Measurements from ENCODE around the gene GPS1. TPM values are rescaled to one million over a fixed set of nuclear protein-coding genes. Genes with fewer than 3 reads are reported as not detected.

The GPS1 gene
- polyA plus RNA-seq, 2 donors: 61.7 to 65.8 TPM

DNA sequence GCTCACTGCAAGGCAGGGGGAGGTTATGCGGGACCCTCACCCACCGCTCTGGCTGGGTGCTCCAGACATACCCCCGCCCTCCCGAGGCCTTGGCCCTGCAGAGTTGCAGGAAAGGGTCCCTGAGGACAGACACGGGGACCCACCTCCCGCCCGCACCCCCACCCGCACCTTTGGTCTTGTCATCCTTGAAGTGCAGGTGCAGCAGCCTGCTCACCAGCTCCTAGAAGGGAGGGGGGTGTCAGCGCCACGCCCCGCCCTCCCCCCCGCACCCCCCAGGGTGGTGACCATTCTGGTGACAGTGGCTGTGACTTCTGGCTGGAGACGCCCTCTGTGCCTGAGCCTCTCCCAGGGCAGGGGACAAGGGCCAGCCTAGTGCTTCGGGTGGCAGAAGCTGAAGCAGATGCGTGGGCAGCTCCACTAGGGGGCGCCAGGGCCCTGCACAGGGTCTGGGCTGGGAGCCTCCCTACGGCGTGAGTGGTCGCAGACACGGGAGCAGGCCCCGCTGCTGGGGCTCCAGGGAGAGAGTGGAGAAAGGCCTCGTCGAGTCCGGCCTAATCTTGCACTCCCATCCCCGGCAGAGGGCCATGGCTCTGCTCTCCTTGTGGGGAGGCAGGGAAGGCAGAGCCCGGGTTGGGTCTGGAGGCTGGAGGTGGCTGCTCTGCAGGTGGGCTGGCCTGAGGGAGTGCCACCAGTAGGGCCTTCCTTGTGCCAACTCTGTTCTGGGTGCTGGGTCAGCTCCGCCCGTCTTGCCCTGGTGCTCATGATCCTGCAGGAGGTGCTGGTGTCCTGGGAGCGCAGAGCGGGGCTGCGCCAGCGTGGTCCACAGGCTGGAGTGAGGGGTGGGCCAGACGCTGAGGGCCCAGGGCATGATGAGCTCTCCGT lies 31.8 kb upstream of the GPS1 start:
- no peaks in the 10 kb centered on the region for H3K36me3 ChIP-seq (ENCODE audit: control insufficient read depth in 2 of 2, insufficient read depth in 2 of 2, low read length in 1 of 2)

DNA sequence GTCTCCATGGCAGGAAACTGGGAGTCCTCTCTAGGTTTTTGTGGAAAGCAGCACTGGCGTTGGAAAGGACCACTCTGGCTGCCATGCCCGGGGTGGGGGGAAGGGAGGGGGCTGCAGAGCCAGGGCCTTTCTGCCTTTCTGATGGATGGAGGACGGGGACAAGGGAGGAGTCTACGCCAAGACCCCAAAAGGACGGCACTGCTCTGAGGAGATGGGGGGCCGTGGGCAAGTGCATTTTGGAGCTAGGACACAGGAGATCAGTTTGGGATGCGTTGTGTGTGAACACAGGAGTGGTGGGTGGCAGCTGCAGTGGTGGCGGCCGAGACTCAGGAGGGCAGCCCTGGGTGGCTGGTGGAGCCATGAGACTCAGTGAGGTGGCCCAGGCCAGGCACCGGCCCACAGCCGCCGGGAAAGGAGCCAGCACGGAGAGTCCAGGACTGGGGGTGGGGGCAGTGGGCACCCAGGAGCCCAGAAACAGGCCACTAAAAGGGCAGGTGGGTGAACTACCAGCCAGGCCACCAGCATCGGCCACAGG lies 31.1 kb upstream of the GPS1 start:
- H3K36me3 ChIP-seq (ENCODE audit: control insufficient read depth in 2 of 2, insufficient read depth in 2 of 2, low read length in 1 of 2): peaks cover 0 to under 1% of the 10 kb centered on the region in 2 donors
- no peaks in the 10 kb centered on the region for H3K27me3 ChIP-seq (ENCODE audit: control insufficient read depth in 1 of 2, insufficient read depth in 2 of 2, low read length in 2 of 2)
- H3K4me1 ChIP-seq (ENCODE audit: control insufficient read depth in 2 of 2, insufficient read depth in 2 of 2, low read length in 1 of 2): peaks cover 2 to 23% of the 10 kb centered on the region in 2 donors
- H3K27ac ChIP-seq (ENCODE audit: low read depth in 2 of 2, low read length in 1 of 2): no peak overlapping the region
- no peak overlapping the region for H3K4me3 ChIP-seq (ENCODE audit: low read depth in 1 of 2, low read length in 2 of 2)
- H3K9me3 ChIP-seq (ENCODE audit: control insufficient read depth in 2 of 2, insufficient read depth in 1 of 2, low read depth in 1 of 2, low read length in 1 of 2): no peaks in the 10 kb centered on the region
- WGBS, 2 donors: 74 to 77% methylated on average over 14 of the region's 14 CpGs

More for the DNA sequence above, 31.8 kb upstream of the GPS1 start:
- Histone ChIP-seq H3K4me3 (ENCODE audit: low read depth in 1 of 2, low read length in 2 of 2) (no peak overlapping the region), H3K4me1 (ENCODE audit: control insufficient read depth in 2 of 2, insufficient read depth in 2 of 2, low read length in 1 of 2) (peaks cover 2 to 24% of the 10 kb centered on the region in 2 donors), H3K9me3 (ENCODE audit: control insufficient read depth in 2 of 2, insufficient read depth in 1 of 2, low read depth in 1 of 2, low read length in 1 of 2) (no peaks in the 10 kb centered on the region), H3K27me3 (ENCODE audit: control insufficient read depth in 1 of 2, insufficient read depth in 2 of 2, low read length in 2 of 2) (no peaks in the 10 kb centered on the region), H3K27ac (ENCODE audit: low read depth in 2 of 2, low read length in 1 of 2) (no peak overlapping the region)
- 60 to 65% methylated on average over 32 to 34 of the region's 34 CpGs for WGBS, 2 donors

DNA sequence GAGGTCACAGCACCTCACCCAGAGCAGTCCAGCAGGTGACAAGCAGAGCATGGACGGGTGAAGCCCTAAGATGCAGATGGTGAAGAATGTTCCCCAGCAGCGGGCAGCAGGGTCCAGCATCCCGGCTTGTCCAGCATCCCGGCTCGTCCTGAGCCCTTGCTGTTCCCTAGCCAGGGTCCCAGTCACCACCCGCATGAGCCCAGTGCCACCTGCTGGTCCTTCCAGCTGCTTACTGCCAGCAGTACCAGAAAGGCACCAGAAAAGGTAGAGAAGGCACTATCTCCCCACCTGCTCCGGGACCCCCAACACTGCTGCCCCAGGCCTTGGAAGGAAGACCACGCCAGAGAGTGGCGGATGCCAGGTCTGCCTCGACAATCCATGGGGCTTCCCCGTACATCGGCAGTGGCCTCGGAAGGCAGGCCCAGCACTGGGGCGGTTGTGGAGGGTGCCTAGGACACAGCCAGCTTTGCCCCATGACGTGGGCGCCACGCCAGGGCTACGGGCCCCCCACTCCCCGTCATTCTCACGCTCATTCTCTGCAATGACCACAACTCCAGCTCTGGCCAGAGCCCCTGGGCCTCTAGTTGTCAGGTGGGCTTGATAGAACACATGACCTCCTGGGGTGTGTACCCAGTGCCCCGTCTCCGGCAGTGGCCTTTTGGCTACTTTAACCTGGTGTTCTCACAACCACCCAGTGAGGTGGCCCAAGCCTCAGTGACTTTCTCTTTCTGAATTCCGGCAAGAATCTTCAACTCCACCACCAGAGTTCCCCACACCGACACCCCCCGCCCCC lies 30.4 kb upstream of the GPS1 start:
- WGBS, 2 donors: 23 to 26% methylated on average over 24 to 25 of the region's 25 CpGs
- Histone ChIP-seq H3K36me3 (ENCODE audit: control insufficient read depth in 2 of 2, insufficient read depth in 2 of 2, low read length in 1 of 2) (peaks cover 0 to 5% of the 10 kb centered on the region in 2 donors), H3K9me3 (ENCODE audit: control insufficient read depth in 2 of 2, insufficient read depth in 1 of 2, low read depth in 1 of 2, low read length in 1 of 2) (no peaks in the 10 kb centered on the region), H3K4me1 (ENCODE audit: control insufficient read depth in 2 of 2, insufficient read depth in 2 of 2, low read length in 1 of 2) (peaks cover 2 to 23% of the 10 kb centered on the region in 2 donors), H3K27me3 (ENCODE audit: control insufficient read depth in 1 of 2, insufficient read depth in 2 of 2, low read length in 2 of 2) (no peaks in the 10 kb centered on the region), H3K4me3 (ENCODE audit: low read depth in 1 of 2, low read length in 2 of 2) (peak overlapping the region; percentile 82 to 93), H3K27ac (ENCODE audit: low read depth in 2 of 2, low read length in 1 of 2) (peak overlapping the region; percentile 32 to 78)

DNA sequence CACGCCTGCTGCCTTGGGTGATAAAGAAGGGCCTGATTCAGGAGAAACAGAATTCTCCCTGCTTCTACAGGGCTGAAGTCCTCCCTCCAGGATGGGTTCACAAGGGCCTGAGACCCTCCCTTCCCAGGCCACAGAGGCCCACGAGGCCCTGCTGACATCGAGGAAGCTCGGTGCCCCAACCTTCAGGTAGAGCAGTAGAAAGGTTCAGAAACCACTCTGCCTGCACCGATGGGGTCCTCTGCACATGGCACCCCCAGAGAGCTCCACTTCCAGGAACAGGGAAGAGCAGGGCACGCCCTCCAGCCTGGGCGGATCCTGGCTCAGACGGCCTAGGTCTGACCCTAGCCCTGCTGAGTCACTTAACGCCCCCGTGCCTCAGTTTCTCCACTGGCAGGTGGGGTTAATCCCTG lies 29.8 kb upstream of the GPS1 start:
- peaks cover 2 to 23% of the 10 kb centered on the region in 2 donors for H3K4me1 ChIP-seq (ENCODE audit: control insufficient read depth in 2 of 2, insufficient read depth in 2 of 2, low read length in 1 of 2)
- H3K36me3 ChIP-seq (ENCODE audit: control insufficient read depth in 2 of 2, insufficient read depth in 2 of 2, low read length in 1 of 2): peaks cover 0 to 8% of the 10 kb centered on the region in 2 donors
- H3K27ac ChIP-seq (ENCODE audit: low read depth in 2 of 2, low read length in 1 of 2): peak overlapping the region; percentile 32 to 78
- no peaks in the 10 kb centered on the region for H3K27me3 ChIP-seq (ENCODE audit: control insufficient read depth in 1 of 2, insufficient read depth in 2 of 2, low read length in 2 of 2)
- no peaks in the 10 kb centered on the region for H3K9me3 ChIP-seq (ENCODE audit: control insufficient read depth in 2 of 2, insufficient read depth in 1 of 2, low read depth in 1 of 2, low read length in 1 of 2)
- WGBS, 2 donors: 4 to 7% methylated on average over 10 of the region's 10 CpGs
- H3K4me3 ChIP-seq (ENCODE audit: low read depth in 1 of 2, low read length in 2 of 2): peak overlapping the region; percentile 82 to 93

DNA sequence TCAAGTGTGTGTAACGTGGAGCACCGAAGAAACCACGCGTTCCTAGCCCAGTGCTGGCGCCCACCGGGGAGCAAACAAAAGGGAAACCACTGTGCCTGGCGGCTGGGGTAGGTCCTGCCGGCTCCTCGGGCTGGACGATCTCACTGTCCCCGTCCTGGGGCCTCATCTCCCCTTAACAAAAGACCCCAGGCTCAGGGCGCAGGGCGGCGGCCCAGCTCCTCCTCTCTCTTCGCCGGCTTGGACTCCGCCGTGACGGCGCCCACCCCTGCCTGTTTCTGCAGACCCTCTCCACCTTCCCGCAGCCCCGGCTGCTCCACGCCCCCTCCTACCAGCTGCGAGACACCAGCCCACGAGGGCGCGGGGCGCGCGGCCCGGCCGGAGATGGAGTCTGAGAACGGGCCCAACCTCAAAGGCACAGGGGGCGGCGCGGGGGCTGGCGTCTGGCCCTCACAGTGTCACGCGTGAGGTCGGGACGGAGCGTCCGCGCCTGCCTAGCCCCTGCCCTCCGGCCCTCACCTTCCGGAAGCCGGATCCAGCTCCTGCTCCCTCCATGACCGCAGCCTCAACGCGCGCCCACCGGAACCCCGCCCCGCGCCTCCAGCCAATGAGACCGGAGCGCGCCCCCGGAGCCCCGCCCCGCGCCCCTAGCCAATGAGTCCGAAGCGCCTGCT lies 29.3 kb upstream of the GPS1 start, which contains the start of gene CENPX:
TSS of gene CENPX (minus strand) at position 569 of the 671 bp plus-strand sequence. CDS start at position 552, 17 bp downstream.
- no peaks in the 10 kb centered on the region for H3K27me3 ChIP-seq (ENCODE audit: control insufficient read depth in 1 of 2, insufficient read depth in 2 of 2, low read length in 2 of 2)
- H3K27ac ChIP-seq (ENCODE audit: low read depth in 2 of 2, low read length in 1 of 2): peak within 1 kb of the TSS; percentile 68 to 78
- H3K36me3 ChIP-seq (ENCODE audit: control insufficient read depth in 2 of 2, insufficient read depth in 2 of 2, low read length in 1 of 2): peaks cover 0 to 8% of the 10 kb centered on the region in 2 donors
- no peaks in the 10 kb centered on the region for H3K9me3 ChIP-seq (ENCODE audit: control insufficient read depth in 2 of 2, insufficient read depth in 1 of 2, low read depth in 1 of 2, low read length in 1 of 2)
- peak within 1 kb of the TSS; percentile 82 to 93 for H3K4me3 ChIP-seq (ENCODE audit: low read depth in 1 of 2, low read length in 2 of 2)
- H3K4me1 ChIP-seq (ENCODE audit: control insufficient read depth in 2 of 2, insufficient read depth in 2 of 2, low read length in 1 of 2): peaks cover 2 to 23% of the 10 kb centered on the region in 2 donors
- 1% methylated on average over 51 to 64 of the region's 64 CpGs for WGBS, 2 donors

DNA sequence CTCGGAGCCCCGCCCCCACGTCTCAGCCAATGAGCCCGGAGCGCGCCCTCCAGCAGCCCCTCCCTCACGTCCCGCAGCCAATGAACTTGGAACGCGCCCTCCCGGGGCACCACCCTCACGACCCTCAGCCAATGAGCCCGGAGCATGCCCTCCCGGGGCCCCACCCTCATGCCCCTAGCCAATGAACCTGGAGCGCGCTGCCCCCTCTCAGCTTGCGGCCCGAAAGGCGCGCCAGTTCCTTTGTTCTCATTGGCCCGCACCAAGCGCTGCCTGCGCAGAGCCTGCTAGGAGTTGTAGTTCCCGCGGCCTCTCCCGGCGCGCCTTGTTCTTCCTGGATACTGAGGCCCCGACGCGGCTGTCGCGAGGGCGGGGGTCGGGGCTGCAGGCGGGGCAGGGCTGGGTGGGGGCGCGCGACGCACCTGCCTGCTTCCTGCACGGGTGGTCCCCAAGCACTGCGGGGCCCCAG lies 28.7 kb upstream of the GPS1 start, which contains the start of gene LRRC45:
TSS of gene LRRC45 (plus strand) at position 325 of the 466 bp plus-strand sequence. CDS start 339 bp downstream, outside the sequence.
- no peaks in the 10 kb centered on the region for H3K9me3 ChIP-seq (ENCODE audit: control insufficient read depth in 2 of 2, insufficient read depth in 1 of 2, low read depth in 1 of 2, low read length in 1 of 2)
- H3K27me3 ChIP-seq (ENCODE audit: control insufficient read depth in 1 of 2, insufficient read depth in 2 of 2, low read length in 2 of 2): no peaks in the 10 kb centered on the region
- peaks cover 2 to 23% of the 10 kb centered on the region in 2 donors for H3K4me1 ChIP-seq (ENCODE audit: control insufficient read depth in 2 of 2, insufficient read depth in 2 of 2, low read length in 1 of 2)
- H3K36me3 ChIP-seq (ENCODE audit: control insufficient read depth in 2 of 2, insufficient read depth in 2 of 2, low read length in 1 of 2): peaks cover 0 to 8% of the 10 kb centered on the region in 2 donors
- peak within 1 kb of the TSS; percentile 82 to 93 for H3K4me3 ChIP-seq (ENCODE audit: low read depth in 1 of 2, low read length in 2 of 2)
- WGBS, 2 donors: 0 to 1% methylated on average over 35 to 42 of the region's 42 CpGs
- peak within 1 kb of the TSS; percentile 68 to 78 for H3K27ac ChIP-seq (ENCODE audit: low read depth in 2 of 2, low read length in 1 of 2)

DNA sequence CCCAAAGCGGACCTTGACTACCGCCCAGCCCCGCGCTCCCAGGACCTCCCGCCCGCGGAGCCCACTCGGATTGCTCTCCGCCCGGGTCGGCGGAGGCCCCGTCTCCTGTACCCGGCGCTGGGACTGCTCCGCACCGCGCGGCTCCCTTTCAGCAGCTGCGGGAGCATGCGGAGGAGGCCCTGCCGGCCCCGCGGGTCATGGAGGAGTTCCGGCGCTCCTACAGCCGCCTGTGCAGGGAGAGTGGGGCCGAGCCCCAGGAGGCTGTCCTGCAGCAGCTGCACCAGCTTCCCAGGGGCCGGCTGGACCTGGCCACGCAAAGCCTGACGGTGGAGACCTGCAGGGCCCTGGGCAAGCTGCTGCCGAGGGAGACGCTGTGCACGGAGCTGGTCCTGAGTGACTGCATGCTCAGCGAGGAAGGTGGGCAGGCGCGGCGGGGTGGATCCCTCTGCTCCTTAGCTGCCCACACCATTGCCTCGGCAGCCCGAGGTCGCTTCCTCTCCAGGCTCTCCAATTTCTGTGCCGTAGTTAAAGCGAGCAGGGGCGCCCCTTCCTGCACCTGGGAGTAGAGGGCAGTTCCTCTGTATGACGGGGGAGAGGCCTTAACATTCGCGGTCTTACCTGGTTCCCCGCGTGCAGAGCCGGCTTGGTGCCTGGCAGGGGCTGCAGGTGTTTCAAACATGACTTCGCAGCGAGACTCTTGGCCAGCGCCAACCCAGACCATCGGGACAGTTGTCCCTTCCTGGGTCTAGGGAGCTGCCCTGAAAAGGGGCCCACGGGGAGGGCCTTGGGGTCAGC lies 28.1 kb upstream of the GPS1 start:
- 5 to 7% methylated on average over 38 to 55 of the region's 55 CpGs for WGBS, 2 donors
- Histone ChIP-seq H3K36me3 (ENCODE audit: control insufficient read depth in 2 of 2, insufficient read depth in 2 of 2, low read length in 1 of 2) (peaks cover 0 to 8% of the 10 kb centered on the region in 2 donors), H3K4me1 (ENCODE audit: control insufficient read depth in 2 of 2, insufficient read depth in 2 of 2, low read length in 1 of 2) (peaks cover 2 to 23% of the 10 kb centered on the region in 2 donors), H3K9me3 (ENCODE audit: control insufficient read depth in 2 of 2, insufficient read depth in 1 of 2, low read depth in 1 of 2, low read length in 1 of 2) (no peaks in the 10 kb centered on the region), H3K27ac (ENCODE audit: low read depth in 2 of 2, low read length in 1 of 2) (no peak overlapping the region), H3K4me3 (ENCODE audit: low read depth in 1 of 2, low read length in 2 of 2) (peak overlapping the region; percentile 58 to 76), H3K27me3 (ENCODE audit: control insufficient read depth in 1 of 2, insufficient read depth in 2 of 2, low read length in 2 of 2) (no peaks in the 10 kb centered on the region)

DNA sequence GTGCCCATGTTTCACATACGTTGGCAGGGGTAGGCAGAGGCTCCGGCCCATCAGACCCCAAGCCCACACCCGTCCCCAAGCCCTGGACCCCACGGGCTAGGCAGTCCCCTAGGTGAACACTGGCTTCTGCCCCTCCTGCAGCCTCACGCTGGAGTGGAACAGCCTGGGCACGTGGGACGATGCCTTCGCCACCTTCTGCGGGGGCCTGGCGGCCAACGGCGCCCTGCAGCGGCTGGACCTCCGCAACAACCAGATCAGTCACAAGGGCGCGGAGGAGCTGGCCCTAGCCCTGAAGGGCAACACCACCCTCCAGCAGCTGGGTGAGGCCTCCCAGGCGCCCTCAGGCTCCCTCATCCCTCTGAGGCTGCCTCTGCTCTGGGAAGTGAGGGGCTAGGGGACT lies 26.8 kb upstream of the GPS1 start:
- WGBS, 2 donors: 95% methylated on average over 17 of the region's 17 CpGs
- H3K27ac ChIP-seq (ENCODE audit: low read depth in 2 of 2, low read length in 1 of 2): no peak overlapping the region
- H3K36me3 ChIP-seq (ENCODE audit: control insufficient read depth in 2 of 2, insufficient read depth in 2 of 2, low read length in 1 of 2): peaks cover 0 to 17% of the 10 kb centered on the region in 2 donors
- H3K27me3 ChIP-seq (ENCODE audit: control insufficient read depth in 1 of 2, insufficient read depth in 2 of 2, low read length in 2 of 2): no peaks in the 10 kb centered on the region
- no peaks in the 10 kb centered on the region for H3K9me3 ChIP-seq (ENCODE audit: control insufficient read depth in 2 of 2, insufficient read depth in 1 of 2, low read depth in 1 of 2, low read length in 1 of 2)
- no peak overlapping the region for H3K4me3 ChIP-seq (ENCODE audit: low read depth in 1 of 2, low read length in 2 of 2)
- peaks cover 2 to 27% of the 10 kb centered on the region in 2 donors for H3K4me1 ChIP-seq (ENCODE audit: control insufficient read depth in 2 of 2, insufficient read depth in 2 of 2, low read length in 1 of 2)
